ENCODE results near the gene CFAP299. TPM values are rescaled to one million over a fixed set of nuclear protein-coding genes. Genes with fewer than 3 reads are reported as not detected.
"Not testable (repeated sequence)": the region's sequence is repeated elsewhere in the genome, so short reads cannot be mapped to it uniquely, and the experiment has no call there.

Gene CFAP299
- not detected for total RNA-seq
- long read RNA-seq, donor 1, result 0 reads
- long read RNA-seq, donor 2, result 0 reads

- DNase-seq, result peak; percentile 86 to 94 (median 88)
- no peaks in the 10 kb centered on the region for H3K9me3 ChIP-seq
- intact Hi-C loops (cut with DNase I, micrococcal nuclease), result no loop called here
- no peaks in the 10 kb centered on the region for H3K4me1 ChIP-seq (ENCODE audit: low read depth)
- peak; percentile 99 for ATAC-seq
- peak within 1 kb of the TSS; percentile 21 for H3K4me3 ChIP-seq
- peak; percentile 8 for TF ChIP-seq CTCF (IDR thresholded peaks at IDR 0.05)
- no peaks in the 10 kb centered on the region for H3K36me3 ChIP-seq (ENCODE audit: low read depth)
Observed at GRCh38 chr4:80335554-80336358, at the start of gene CFAP299. Gene CFAP299 (plus strand): TSS chr4:80335730.

GRCh38 chr4:80286451-80286850 lies 49.1 kb upstream of the CFAP299 start:
- no peak for TF ChIP-seq CTCF (IDR thresholded peaks at IDR 0.05)
- no peak for ATAC-seq
- intact Hi-C loops (cut with DNase I, micrococcal nuclease), result no loop called here
- Histone ChIP-seq H3K9me3 (no peaks in the 10 kb centered on the region), H3K36me3 (ENCODE audit: low read depth) (no peaks in the 10 kb centered on the region), H3K4me1 (ENCODE audit: low read depth) (no peaks in the 10 kb centered on the region), H3K4me3 (no peak overlapping the region)
- DNase-seq, result no peak

GRCh38 chr4:80290665-80291064 lies 44.9 kb upstream of the CFAP299 start:
- H3K9me3 ChIP-seq; H3K4me1 ChIP-seq (ENCODE audit: low read depth); DNase-seq; ATAC-seq; H3K36me3 ChIP-seq (ENCODE audit: low read depth); intact Hi-C loops (cut with DNase I, micrococcal nuclease); H3K4me3 ChIP-seq: not testable (repeated sequence)

- intact Hi-C loops (cut with DNase I, micrococcal nuclease), result no loop called here
- no peaks in the 10 kb centered on the region for H3K9me3 ChIP-seq
Observed at GRCh38 chr4:80294206-80294605, 41.3 kb upstream of the CFAP299 start.

GRCh38 chr4:80295336-80295735 lies 40.2 kb upstream of the CFAP299 start:
- Histone ChIP-seq H3K4me1 (ENCODE audit: low read depth) (no peaks in the 10 kb centered on the region), H3K9me3 (no peaks in the 10 kb centered on the region), H3K4me3 (no peak overlapping the region), H3K36me3 (ENCODE audit: low read depth) (no peaks in the 10 kb centered on the region)
- DNase-seq (no peak), ATAC-seq (no peak)
- intact Hi-C loops (cut with DNase I, micrococcal nuclease), result no loop called here
- TF ChIP-seq CTCF (IDR thresholded peaks at IDR 0.05), result no peak

More at GRCh38 chr4:80294206-80294605, 41.3 kb upstream of the CFAP299 start:
- TF ChIP-seq CTCF (IDR thresholded peaks at IDR 0.05), result no peak
- no peak for ATAC-seq
- Histone ChIP-seq H3K4me3 (no peak overlapping the region), H3K36me3 (ENCODE audit: low read depth) (no peaks in the 10 kb centered on the region), H3K4me1 (ENCODE audit: low read depth) (no peaks in the 10 kb centered on the region)
- DNase-seq, result no peak

GRCh38 chr4:80295826-80296225 lies 39.7 kb upstream of the CFAP299 start:
- DNase-seq, result no peak
- TF ChIP-seq CTCF (IDR thresholded peaks at IDR 0.05), result no peak
- Histone ChIP-seq H3K4me1 (ENCODE audit: low read depth) (no peaks in the 10 kb centered on the region), H3K9me3 (no peaks in the 10 kb centered on the region), H3K4me3 (no peak overlapping the region), H3K36me3 (ENCODE audit: low read depth) (no peaks in the 10 kb centered on the region)
- no peak for ATAC-seq
- intact Hi-C loops (cut with DNase I, micrococcal nuclease), result no loop called here
